ENCODE measurements around the gene PKN2.

Gene PKN2

DNA sequence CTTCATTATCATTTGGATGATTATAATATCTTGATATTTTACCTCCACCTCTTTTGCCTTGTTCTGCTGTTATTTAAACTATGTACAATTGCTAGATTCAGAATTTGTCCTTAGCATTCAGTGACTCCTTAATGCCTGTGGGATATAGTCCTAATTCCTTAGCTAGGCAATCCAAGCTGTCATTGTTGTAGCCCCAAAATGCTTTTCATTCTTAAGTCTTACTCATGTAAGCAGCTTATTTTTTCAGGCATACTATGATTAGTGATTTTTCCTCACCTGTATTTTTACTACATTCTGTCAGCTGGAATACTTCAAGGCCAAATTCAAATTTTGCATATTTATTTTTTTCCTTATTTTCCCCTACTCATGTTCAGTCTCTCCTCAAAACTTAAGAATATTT is 13.4 kb downstream of the PKN2 start (continued):
- no peak for TF ChIP-seq KLF8 (tag by site-specific recombination; IDR thresholded peaks at IDR 0.05)

DNA sequence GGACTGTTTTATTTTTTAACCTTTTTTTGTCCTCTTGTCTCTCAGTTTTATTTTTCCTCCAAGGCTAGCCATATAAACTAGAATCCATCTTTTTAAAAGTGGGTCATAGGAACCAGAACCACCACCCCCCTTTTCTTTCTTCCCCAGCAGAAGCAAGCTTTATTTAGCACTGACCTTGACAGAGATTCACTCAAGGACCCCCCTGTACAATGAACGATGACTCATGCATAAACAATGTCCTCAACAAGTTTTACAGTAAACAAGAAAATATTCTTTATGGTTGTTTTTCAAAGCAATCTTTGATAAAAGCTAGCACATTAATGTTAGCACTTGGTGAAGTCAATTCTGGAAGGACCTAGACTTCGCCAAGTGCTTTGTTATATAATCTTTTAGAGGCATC is 14.1 kb downstream of the PKN2 start:
- Histone ChIP-seq H3K4me1 (ENCODE audit: control insufficient read depth, insufficient read depth, low read length) (peaks cover 4% of the 10 kb centered on the region; the same call in 1 of the 2 replicates), H3K4me3 (ENCODE audit: low read depth, low read length) (no peak overlapping the region), H3K36me3 (ENCODE audit: control insufficient read depth in 2 of 2, insufficient read depth in 1 of 2, low read length in 2 of 2) (peaks cover 0 to 9% of the 10 kb centered on the region in 2 experiments; a peak in 1 of 3 replicates), H3K27ac (ENCODE audit: extremely low read depth, low read depth, low read length) (no peak overlapping the region), H3K9me3 (ENCODE audit: control insufficient read depth, insufficient read depth, low read depth, low read length) (no peaks in the 10 kb centered on the region)
- ChIA-PET CTCF (interaction anchor here (0.7 kb wide), 1 partner anchor 50 kb away, joined by 3 read pairs; no protein-coding TSS in a partner anchor), POLR2A (interaction anchor here (1.1 to 6.2 kb wide), 2 partner anchors 8 to 14 kb away, joined by 3 to 34 read pairs; partner anchors contain the start of gene PKN2)
- TF ChIP-seq ZNF324 (tag by site-specific recombination; IDR thresholded peaks at IDR 0.05) (no peak), ZNF561 (tag by site-specific recombination; IDR thresholded peaks at IDR 0.05; ENCODE audit: borderline replicate concordance) (no peak), ZBTB48 (tag by site-specific recombination; IDR thresholded peaks at IDR 0.05) (no peak), ZNF214 (tag by site-specific recombination; IDR thresholded peaks at IDR 0.05; ENCODE audit: borderline replicate concordance) (peak; percentile 96), ZNF843 (tag by site-specific recombination; IDR thresholded peaks at IDR 0.05) (no peak), SCRT2 (tag by site-specific recombination; IDR thresholded peaks at IDR 0.05) (peak; percentile 65), ZBTB6 (tag by site-specific recombination; IDR thresholded peaks at IDR 0.05) (no peak)
- TF ChIP-seq, protein P1, sequence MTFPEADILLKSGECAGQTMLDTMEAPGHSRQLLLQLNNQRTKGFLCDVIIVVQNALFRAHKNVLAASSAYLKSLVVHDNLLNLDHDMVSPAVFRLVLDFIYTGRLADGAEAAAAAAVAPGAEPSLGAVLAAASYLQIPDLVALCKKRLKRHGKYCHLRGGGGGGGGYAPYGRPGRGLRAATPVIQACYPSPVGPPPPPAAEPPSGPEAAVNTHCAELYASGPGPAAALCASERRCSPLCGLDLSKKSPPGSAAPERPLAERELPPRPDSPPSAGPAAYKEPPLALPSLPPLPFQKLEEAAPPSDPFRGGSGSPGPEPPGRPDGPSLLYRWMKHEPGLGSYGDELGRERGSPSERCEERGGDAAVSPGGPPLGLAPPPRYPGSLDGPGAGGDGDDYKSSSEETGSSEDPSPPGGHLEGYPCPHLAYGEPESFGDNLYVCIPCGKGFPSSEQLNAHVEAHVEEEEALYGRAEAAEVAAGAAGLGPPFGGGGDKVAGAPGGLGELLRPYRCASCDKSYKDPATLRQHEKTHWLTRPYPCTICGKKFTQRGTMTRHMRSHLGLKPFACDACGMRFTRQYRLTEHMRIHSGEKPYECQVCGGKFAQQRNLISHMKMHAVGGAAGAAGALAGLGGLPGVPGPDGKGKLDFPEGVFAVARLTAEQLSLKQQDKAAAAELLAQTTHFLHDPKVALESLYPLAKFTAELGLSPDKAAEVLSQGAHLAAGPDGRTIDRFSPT (tag by site-specific recombination; IDR thresholded peaks at IDR 0.05): no peak
- TF ChIP-seq, protein P2, sequence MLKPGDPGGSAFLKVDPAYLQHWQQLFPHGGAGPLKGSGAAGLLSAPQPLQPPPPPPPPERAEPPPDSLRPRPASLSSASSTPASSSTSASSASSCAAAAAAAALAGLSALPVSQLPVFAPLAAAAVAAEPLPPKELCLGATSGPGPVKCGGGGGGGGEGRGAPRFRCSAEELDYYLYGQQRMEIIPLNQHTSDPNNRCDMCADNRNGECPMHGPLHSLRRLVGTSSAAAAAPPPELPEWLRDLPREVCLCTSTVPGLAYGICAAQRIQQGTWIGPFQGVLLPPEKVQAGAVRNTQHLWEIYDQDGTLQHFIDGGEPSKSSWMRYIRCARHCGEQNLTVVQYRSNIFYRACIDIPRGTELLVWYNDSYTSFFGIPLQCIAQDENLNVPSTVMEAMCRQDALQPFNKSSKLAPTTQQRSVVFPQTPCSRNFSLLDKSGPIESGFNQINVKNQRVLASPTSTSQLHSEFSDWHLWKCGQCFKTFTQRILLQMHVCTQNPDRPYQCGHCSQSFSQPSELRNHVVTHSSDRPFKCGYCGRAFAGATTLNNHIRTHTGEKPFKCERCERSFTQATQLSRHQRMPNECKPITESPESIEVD (tag by site-specific recombination; IDR thresholded peaks at IDR 0.05): peak; percentile 53

DNA sequence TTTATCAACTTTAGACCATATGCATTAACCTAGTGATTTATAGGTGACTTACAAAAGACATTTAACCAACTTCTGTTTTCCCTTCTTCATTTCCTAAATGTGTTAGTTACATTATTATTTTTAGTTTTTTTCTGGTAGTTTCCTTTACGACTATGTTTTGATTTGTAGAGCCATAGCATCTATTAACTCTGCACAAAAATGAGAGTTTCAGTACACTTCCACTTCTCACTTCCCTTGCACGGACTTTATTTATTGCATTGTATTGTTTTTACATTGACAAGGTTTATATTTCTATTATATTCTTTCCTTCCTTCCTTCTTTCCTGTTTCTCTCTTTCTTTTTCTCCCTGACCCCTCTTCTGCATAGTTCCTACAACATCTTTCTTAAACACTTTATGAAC is 14.7 kb downstream of the PKN2 start:
- POLR2A ChIA-PET: interaction anchor here (6.2 kb wide), 1 partner anchor 14 kb away, joined by 34 read pairs; the partner anchor contains the start of gene PKN2
- H3K4me1 ChIP-seq (ENCODE audit: control insufficient read depth, insufficient read depth, low read length): peaks cover 4% of the 10 kb centered on the region; the same call in 1 of the 2 replicates

GRCh38 chr1:88700425-88701013 is 16.4 kb downstream of the PKN2 start:
- ChIA-PET POLR2A (no interaction called here), CTCF (interaction anchor here (0.7 kb wide), 1 partner anchor 854 kb away, joined by 3 read pairs; no protein-coding TSS in a partner anchor)
- Histone ChIP-seq H3K36me3 (ENCODE audit: control insufficient read depth in 2 of 2, insufficient read depth in 1 of 2, low read length in 2 of 2) (no peaks in the 10 kb centered on the region), H3K4me3 (ENCODE audit: low read depth, low read length) (no peak overlapping the region), H3K27ac (ENCODE audit: extremely low read depth, low read depth, low read length) (no peak overlapping the region), H3K4me1 (ENCODE audit: control insufficient read depth, insufficient read depth, low read length) (peaks cover 4% of the 10 kb centered on the region; the same call in 1 of the 2 replicates), H3K9me3 (ENCODE audit: control insufficient read depth, insufficient read depth, low read depth, low read length) (no peaks in the 10 kb centered on the region)
- TF ChIP-seq ZNF140 (tag by site-specific recombination; IDR thresholded peaks at IDR 0.05) (no peak), ZNF830 (tag by site-specific recombination; IDR thresholded peaks at IDR 0.05; ENCODE audit: low read depth) (no peak), GFI1B (tag by site-specific recombination; IDR thresholded peaks at IDR 0.05) (no peak), ZBTB1 (tag by site-specific recombination; IDR thresholded peaks at IDR 0.05) (no peak), ZNF623 (tag by site-specific recombination; IDR thresholded peaks at IDR 0.05) (no peak), ZNF580 (tag by site-specific recombination; IDR thresholded peaks at IDR 0.05) (no peak), ZNF449 (tag by site-specific recombination; IDR thresholded peaks at IDR 0.05) (no peak), ZNF548 (tag by site-specific recombination; IDR thresholded peaks at IDR 0.05) (no peak), ZNF626 (tag by site-specific recombination; IDR thresholded peaks at IDR 0.05) (no peak), ZNF555 (tag by site-specific recombination; conservative IDR thresholded peaks at IDR 0.05) (no peak), HOXC10 (CRISPR knock-in tag; IDR thresholded peaks at IDR 0.05) (no peak), ZNF768 (tag by site-specific recombination; IDR thresholded peaks at IDR 0.05) (no peak)

More for the DNA sequence above, 14.7 kb downstream of the PKN2 start:
- Histone ChIP-seq H3K27ac (ENCODE audit: extremely low read depth, low read depth, low read length) (no peak overlapping the region), H3K36me3 (ENCODE audit: control insufficient read depth in 2 of 2, insufficient read depth in 1 of 2, low read length in 2 of 2) (peaks cover 0 to 6% of the 10 kb centered on the region in 2 experiments; a peak in 1 of 3 replicates), H3K4me3 (ENCODE audit: low read depth, low read length) (no peak overlapping the region), H3K9me3 (ENCODE audit: control insufficient read depth, insufficient read depth, low read depth, low read length) (no peaks in the 10 kb centered on the region)
- TF ChIP-seq YY2 (tag by site-specific recombination; IDR thresholded peaks at IDR 0.05) (no peak), ZNF366 (tag by site-specific recombination; conservative IDR thresholded peaks at IDR 0.05) (0 out of 2 replicates have a peak, but pooled peaks have one; percentile 13)
- CTCF ChIA-PET: interaction anchor here (0.7 kb wide), 1 partner anchor 49 kb away, joined by 3 read pairs; no protein-coding TSS in a partner anchor

Measured in HEK293 (cell line).